Measurements from ENCODE around the gene ZNF407. TPM values are rescaled to one million over a fixed set of nuclear protein-coding genes. Genes with fewer than 3 reads are reported as not detected.

The ZNF407 gene
- total RNA-seq, 1 donor from 2014 or later = 24.9 TPM

- no peaks in the 10 kb centered on the region for H3K27me3 Mint-ChIP-seq (ENCODE audit: low read depth)
- TF ChIP-seq CTCF (IDR thresholded peaks at IDR 0.05; ENCODE audit: unreplicated experiment) = no peak
- H3K36me3 Mint-ChIP-seq = peaks cover 19% of the 10 kb centered on the region
- peaks cover 20% of the 10 kb centered on the region for H3K9me3 Mint-ChIP-seq
- no peak overlapping the region for H3K4me3 Mint-ChIP-seq
- no peak overlapping the region for H3K27ac Mint-ChIP-seq
- H3K4me1 Mint-ChIP-seq = no peaks in the 10 kb centered on the region
- DNase-seq (ENCODE audit: low spot score in 2 of 2, unreplicated experiment in 2 of 2) = no peak
These were observed 222.6 kb downstream of the ZNF407 start for GRCh38 chr18:74820160-74820780.

GRCh38 chr18:74825460-74825859 lies 227.8 kb downstream of the ZNF407 start:
- H3K27me3 Mint-ChIP-seq (ENCODE audit: low read depth) = no peaks in the 10 kb centered on the region
- peaks cover 20% of the 10 kb centered on the region for H3K9me3 Mint-ChIP-seq
- no peak for TF ChIP-seq CTCF (IDR thresholded peaks at IDR 0.05; ENCODE audit: unreplicated experiment)
- no peaks in the 10 kb centered on the region for H3K4me1 Mint-ChIP-seq
- H3K4me3 Mint-ChIP-seq = no peak overlapping the region
- H3K27ac Mint-ChIP-seq = no peak overlapping the region
- no peak for DNase-seq (ENCODE audit: low spot score in 2 of 2, unreplicated experiment in 2 of 2)
- peaks cover 19% of the 10 kb centered on the region for H3K36me3 Mint-ChIP-seq

GRCh38 chr18:74826572-74826971 lies 228.9 kb downstream of the ZNF407 start:
- no peaks in the 10 kb centered on the region for H3K27me3 Mint-ChIP-seq (ENCODE audit: low read depth)
- no peak overlapping the region for H3K4me3 Mint-ChIP-seq
- H3K4me1 Mint-ChIP-seq = no peaks in the 10 kb centered on the region
- H3K27ac Mint-ChIP-seq = no peak overlapping the region
- no peak for TF ChIP-seq CTCF (IDR thresholded peaks at IDR 0.05; ENCODE audit: unreplicated experiment)
- H3K9me3 Mint-ChIP-seq = peaks cover 24% of the 10 kb centered on the region
- no peak for DNase-seq (ENCODE audit: low spot score in 2 of 2, unreplicated experiment in 2 of 2)
- H3K36me3 Mint-ChIP-seq = peaks cover 14% of the 10 kb centered on the region

GRCh38 chr18:74828200-74828599 lies 230.5 kb downstream of the ZNF407 start:
- Mint-ChIP-seq H3K4me3 (no peak overlapping the region), H3K4me1 (no peaks in the 10 kb centered on the region), H3K27ac (no peak overlapping the region), H3K9me3 (peaks cover 12% of the 10 kb centered on the region), H3K27me3 (ENCODE audit: low read depth) (no peaks in the 10 kb centered on the region), H3K36me3 (peaks cover 8% of the 10 kb centered on the region)
- no peak for DNase-seq (ENCODE audit: low spot score in 2 of 2, unreplicated experiment in 2 of 2)
- no peak for TF ChIP-seq CTCF (IDR thresholded peaks at IDR 0.05; ENCODE audit: unreplicated experiment)

GRCh38 chr18:74831571-74832250 lies 234.0 kb downstream of the ZNF407 start:
- no peak overlapping the region for H3K27ac Mint-ChIP-seq
- peaks cover 3% of the 10 kb centered on the region for H3K9me3 Mint-ChIP-seq
- H3K27me3 Mint-ChIP-seq (ENCODE audit: low read depth) = no peaks in the 10 kb centered on the region

More at GRCh38 chr18:74831571-74832250, 234.0 kb downstream of the ZNF407 start:
- Mint-ChIP-seq H3K36me3 (peaks cover 2% of the 10 kb centered on the region), H3K4me1 (peaks cover 21% of the 10 kb centered on the region), H3K4me3 (no peak overlapping the region)
- no peak for DNase-seq (ENCODE audit: low spot score in 2 of 2, unreplicated experiment in 2 of 2)
- no peak for TF ChIP-seq CTCF (IDR thresholded peaks at IDR 0.05; ENCODE audit: unreplicated experiment)

Data from mesothelial cell of epicardium (in vitro differentiated cells).